OCI-LY3 (cell line): Measurements from ENCODE around the gene MYO5A.

Experiments
- CTCF ChIP-seq: fragments of 200-600, 300-600 bp; sonication (generic); IDR thresholded peaks from 2 replicates; pipeline ENCODE4 v1.5.1; 2014; ENCODE audit warnings: antibody characterized with exemption, low read length, low read depth
- EZH2phosphoT487 ChIP-seq: fragments of 200-600 bp; shearing (Covaris generic); IDR thresholded peaks from 2 replicates; pipeline ENCODE4 v1.6.1; 2018; ENCODE audit warnings: antibody characterized with exemption, mixed run types, low read depth

- TF ChIP-seq CTCF = no peak
- TF ChIP-seq EZH2phosphoT487 = no peak
These were observed 233.2 kb downstream of the MYO5A start, which contains the start of gene MYO5C for GRCh38 chr15:52295421-52296001.
